HG02981 (cell line): ENCODE measurements around the gene AWAT2.

ENCODE experiments used
- ATAC-seq: cut with Tn5 transposase; IDR thresholded peaks from one replicate; pipeline ENCODE4 v1.9.1; 2021; ENCODE audit warnings: mild to moderate bottlenecking, moderate library complexity; ENCODE audit not compliant: unreplicated experiment

The AWAT2 gene, protein sequence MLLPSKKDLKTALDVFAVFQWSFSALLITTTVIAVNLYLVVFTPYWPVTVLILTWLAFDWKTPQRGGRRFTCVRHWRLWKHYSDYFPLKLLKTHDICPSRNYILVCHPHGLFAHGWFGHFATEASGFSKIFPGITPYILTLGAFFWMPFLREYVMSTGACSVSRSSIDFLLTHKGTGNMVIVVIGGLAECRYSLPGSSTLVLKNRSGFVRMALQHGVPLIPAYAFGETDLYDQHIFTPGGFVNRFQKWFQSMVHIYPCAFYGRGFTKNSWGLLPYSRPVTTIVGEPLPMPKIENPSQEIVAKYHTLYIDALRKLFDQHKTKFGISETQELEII

DNA sequence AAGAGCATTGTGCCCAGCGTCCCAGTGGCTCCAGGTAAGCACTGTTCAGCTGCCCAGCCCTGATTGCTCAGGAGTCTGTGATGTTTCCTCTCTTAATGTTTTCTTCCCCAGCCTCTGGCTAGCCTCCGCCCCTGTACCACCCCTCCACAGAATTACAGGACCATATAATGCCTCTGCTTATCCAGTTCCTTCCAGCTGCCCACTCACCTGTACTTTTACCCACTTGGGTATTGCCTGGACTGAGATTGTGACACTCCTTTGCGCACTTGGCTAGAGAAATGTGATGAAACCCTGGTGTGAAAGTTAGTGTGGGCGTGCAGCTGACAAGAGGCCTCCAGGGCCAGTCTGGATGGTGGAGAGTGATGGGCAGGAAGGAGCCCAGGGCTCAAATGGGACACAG lies at the start of gene AWAT2:
TSS of gene AWAT2 (minus strand) at position 14 of the 400 bp plus-strand sequence. CDS start at position 8, 6 bp downstream.
- ATAC-seq, result no peak

DNA sequence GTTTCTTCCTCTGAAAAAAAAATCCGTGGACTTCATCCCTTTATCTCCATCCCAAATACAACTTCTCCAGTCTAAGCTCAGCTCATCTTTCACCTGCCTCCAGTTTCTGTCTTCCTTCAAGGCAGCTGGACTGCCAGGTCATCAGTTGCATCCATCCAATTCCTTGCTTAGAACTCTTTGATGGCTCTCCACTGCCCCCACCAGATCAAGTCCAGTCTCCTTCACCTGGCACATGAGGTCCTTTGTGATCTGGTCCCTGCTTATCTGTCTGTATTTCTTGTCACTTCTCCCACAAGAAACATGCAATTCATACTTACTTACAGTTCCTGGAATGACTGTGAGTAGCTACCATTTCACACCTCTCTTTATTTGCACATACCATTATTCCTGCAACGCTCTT lies 46.3 kb upstream of the AWAT2 start:
- ATAC-seq, result no peak

DNA sequence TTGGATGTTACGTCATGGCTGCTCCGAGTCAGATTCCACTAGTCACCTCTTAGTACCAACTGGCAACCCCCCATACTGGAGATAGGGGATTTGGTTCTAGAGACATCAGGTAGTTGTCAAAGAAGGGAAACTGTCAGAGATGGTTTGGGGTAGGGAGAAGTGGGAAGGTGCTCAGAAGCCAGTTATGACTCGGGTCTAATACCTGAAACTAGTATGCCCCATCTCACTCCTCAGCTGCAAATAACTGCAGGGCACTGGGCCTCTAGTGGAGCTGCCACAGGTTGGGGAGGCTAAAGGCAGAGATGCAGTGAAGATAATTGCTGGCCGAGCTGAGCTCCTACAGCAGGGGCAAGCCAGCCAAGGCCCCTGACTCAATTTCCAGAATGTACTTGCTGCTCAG lies 42.5 kb upstream of the AWAT2 start:
- no peak for ATAC-seq

DNA sequence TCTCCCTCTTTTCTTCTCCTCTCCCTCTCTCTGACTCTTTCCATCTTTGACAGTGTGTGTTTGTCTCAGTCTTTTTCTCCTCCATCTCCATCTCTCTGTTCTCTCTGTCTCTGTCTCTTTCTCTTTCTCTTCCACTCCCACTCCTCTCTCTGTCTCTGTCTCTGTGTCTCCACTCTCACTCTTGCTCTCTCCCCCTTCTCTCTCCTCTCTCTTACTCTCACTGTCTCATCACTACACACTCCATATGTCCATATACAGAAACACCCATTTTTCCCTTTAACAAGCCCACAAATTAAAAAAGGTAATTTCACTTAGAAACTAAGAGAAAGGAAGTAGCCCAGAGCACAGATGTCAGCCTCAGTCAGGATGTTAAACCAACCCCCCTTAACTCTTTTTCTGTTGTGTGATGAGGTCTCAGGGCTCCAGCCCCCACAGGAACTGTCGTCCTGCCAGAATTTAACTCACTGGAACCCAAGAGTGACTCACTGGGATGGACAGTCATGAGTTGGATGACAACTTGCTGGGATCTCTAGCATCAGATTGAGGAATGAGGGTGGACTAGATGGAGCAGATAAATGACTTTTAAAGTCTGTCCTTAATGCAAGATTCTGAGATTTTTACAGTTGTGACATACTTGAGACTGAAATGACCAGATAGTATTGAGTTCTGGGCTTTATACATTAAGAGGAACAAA lies 40.0 kb upstream of the AWAT2 start:
- no peak for ATAC-seq

DNA sequence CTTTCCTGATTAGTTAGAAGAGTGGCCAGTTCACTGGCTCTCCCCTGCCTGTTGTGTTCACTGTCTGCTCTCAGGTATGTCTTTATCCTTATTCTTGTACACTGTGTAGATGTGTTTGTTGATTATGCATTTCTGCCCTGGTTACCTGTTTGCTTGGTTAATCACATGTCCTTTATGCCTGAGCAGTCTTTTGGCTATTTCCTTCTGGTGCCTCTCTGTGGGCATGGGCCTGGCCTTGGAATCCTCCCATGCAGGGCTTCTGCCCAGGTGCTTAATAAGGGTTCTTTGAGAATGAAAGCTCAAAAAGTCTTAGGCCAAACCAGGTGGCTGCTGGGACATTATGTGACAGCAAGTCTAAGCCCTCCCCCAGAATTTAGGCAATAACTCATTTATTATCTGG lies 39.0 kb upstream of the AWAT2 start:
- no peak for ATAC-seq

DNA sequence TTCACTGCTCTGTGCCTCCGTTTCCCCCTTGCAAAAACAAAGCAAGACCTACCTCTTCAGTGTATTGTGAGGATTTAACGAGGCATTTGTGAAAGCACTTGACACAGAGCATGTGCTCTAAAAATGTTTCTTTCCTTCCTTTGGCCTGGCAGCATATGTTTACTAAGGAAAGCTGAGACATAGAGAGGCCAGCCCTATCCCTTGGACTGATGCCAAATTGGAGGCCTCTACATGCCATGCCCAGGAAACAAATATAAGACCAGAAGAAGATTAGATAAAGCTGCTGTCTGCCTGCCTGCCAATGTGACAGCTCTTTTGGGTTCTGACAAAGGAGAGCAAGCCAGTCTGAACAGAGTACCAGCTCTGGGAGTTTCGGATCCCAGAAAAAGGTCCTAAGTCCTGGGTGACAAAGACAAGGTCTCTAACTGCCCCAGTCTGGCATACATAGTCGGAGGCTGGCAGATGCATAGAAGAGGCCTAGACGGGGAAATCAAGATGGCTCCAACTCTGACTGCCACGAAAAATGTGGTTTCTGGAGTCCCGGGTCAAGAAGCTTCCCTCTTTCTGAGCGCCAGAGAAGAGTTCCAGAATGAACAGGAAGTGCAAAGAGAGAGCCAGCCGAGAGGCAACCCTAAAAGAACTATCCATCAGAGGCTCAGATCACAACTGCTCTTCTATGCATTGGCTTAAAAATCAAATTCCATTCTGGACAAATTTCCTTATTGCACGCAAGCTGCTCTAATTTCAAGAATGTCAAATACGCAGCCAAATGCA lies 38.3 kb upstream of the AWAT2 start:
- ATAC-seq, result no peak

DNA sequence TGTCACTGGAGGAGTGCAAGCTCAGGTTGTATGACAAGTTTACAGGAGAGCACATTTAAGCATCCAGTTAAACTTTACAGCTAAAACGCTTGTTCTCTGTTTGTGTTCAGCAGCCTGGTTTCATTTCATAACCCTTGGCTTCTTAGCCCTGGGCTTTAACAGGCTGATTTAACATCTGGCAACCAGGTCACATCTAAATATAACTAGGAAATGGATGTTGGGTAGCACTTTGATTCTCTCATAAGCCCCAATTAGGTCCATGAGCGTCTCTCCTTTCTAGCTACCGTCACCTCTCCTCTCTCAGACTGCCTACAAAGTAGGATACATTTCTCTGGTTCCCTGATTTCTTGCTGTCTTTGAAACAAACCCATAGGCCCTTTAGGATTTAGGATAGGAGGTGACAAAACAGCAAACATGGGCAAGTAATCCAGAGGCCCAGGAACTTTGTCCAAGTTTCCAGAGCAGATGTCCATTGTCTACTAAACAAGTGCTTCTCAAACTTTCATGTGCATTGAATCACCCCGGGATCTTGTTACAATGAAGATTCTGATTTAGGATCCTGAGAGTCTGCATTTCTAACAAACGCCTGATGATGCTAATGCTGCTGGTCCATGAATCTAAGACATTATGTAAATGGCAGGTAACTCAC lies 35.0 kb upstream of the AWAT2 start:
- ATAC-seq, result no peak

DNA sequence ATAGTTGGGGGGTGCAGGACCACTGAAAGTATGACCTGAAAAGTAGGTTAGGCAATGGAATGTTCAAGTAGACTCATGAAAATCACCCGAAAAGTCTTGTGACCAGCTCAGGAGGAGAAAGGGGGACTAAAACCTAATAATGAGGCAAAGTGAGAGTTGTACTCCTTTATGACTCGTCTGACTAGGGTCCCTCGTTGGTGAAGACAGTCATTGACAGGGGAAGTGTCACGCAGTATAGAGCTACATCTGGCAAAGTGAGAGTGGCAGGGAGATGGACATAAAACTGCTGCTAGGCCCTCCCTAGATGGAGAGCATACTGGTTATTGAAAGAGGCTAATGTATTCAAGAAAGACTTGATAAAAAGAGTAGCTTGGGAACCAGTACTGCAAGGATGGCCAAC lies 33.0 kb upstream of the AWAT2 start:
- no peak for ATAC-seq

DNA sequence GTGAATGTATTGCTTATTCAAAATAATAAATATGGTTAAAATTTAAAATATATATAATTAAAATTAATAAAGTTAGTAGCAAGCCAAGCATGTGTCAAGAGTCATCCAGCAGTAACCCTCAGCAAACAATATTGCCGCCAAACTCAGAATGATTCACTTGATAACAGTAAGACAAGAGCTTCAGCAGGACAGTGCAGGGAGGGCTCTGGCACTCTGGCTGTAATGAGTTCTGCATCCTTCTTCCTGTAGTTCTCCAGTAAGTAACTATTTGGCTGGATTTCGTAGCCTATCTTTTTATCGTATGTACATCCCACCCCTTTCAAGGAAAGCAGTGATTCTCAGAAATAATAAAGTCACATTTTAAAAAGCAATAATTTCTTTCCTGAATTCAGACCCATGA lies 30.1 kb upstream of the AWAT2 start:
- no peak for ATAC-seq

DNA sequence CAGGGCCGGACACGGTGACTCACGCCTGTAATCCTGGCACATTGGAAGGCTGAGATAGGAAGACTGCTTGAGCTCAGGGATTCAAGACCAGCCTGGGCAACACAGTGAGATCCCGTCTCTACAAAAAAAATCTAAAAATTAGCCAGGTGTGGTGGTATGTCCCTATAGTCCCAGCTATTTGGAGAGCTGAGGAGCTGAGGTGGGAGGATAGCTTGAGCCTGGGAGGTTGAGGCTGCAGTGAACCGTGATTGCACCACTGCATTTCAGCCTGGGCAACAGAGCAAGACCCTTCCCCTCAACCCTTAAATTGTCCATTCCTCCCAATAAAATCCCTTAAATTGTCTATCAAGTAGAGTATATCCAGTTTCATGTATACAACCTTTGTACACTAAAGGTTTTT lies 29.6 kb upstream of the AWAT2 start:
- no peak for ATAC-seq

DNA sequence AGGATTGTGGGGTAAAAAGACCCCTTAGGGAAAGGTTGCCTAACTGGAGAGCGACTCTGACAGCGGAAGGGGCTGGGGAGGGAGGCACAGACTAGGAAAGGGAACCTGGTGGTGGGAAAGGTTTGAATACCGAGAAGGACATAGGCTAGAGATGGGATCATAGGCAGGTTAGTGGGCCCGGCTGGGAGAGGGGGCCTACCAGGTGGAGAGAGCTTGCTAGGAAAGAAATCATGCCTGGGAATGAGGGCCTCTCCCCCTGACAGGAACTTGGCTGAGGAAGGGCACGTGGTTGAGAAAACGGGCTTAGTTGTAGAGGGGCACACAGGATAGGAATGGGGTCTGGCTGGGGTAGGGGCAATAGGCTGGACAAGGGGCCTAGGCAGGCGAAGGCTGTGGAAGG lies 16.9 kb upstream of the AWAT2 start:
- ATAC-seq, result no peak

DNA sequence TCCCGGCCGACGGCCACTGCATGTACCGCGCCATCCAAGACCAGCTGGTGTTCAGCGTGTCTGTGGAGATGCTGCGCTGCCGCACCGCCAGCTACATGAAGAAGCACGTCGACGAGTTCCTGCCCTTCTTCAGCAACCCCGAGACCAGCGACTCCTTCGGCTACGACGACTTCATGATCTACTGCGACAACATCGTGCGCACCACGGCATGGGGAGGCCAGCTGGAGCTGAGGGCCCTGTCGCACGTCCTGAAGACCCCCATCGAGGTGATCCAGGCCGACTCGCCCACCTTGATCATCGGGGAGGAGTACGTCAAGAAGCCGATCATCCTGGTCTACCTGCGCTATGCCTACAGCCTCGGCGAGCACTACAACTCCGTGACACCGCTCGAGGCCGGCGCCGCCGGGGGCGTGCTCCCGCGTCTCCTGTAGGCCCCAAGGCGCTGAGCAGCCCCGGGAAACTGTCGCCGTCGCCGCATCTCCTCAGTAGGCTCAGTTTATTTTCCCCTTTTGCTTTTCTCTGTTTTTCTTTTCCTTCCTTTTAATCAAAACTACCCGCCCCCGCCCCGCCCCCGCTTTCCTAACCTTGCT lies 13.3 kb upstream of the AWAT2 start:
- no peak for ATAC-seq

DNA sequence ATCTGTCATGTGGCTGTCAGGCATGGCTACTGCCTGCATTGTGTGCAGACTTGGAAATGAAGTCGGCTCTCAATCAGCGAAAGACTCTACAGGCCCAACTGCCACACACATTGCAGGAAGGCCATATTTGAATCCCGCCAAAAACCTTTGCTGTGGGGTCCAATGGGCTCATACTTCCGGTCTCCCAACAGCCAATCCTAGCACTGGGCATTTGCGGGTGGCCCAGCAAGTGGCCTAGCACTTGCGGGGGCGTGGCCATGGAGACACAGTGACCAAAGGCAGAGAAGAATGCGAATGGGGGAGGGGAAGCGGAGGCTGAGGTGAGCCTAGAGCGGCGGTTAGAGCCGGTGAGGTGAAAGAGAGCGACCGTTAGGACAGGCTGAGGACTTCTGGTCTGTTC lies 12.3 kb upstream of the AWAT2 start, which contains the start of gene OTUD6A:
TSS of gene OTUD6A (plus strand) at position 382 of the 400 bp plus-strand sequence. CDS start 68 bp downstream, outside the sequence.
- ATAC-seq, result no peak

DNA sequence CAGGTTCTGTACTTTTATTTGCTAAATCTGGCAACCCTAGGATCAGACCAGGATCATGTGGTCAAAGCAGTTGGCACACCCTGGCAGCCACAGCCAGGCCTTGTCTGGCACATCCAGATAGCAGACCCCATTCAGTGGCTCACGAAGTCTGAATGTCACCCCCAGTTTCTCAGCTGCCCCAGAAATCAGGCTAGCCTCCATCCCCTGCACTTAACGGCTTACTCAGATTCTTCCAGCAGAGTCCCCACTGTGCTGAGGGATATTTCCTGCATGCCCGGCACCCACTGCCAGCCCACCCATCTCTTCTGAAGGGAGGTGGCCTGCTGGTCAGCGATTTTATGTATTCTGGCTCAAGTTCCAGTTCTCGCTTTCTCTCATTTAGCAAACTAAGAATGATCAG lies 4.7 kb upstream of the AWAT2 start:
- no peak for ATAC-seq

DNA sequence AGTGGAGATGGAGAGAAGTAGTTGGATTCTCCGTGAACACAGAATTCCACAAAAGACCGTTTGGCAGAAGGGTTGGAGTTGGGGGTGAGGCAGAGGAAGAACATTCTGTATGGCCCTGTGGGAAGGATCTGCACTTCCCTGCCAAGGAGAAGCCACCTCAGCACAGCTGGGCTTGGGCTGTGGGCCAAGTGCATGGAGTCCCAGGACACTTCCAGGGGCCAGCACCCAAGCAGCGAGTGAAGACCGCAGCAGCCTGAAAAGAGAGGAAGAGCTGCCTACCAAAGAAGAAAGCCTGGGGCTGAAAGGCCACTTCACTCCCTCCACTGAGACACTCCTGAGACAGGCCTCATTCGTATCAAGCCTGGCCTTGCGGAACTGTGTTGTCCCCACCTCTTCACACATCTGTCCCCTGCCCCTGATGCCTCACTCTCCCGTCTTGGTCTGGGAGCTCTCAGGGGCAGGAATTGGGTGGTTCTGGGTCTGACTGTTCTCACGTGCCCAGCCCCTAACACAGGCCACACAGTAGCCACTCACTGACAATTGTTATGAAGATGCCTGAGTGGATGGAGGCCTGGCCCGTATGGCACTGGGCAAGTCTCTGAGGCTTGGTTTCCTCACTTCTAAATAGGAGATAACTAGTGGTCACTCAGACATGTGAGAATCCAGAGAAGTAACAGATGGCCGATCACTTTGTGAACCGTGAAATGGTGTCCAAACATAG lies 3.3 kb upstream of the AWAT2 start:
- ATAC-seq, result no peak

DNA sequence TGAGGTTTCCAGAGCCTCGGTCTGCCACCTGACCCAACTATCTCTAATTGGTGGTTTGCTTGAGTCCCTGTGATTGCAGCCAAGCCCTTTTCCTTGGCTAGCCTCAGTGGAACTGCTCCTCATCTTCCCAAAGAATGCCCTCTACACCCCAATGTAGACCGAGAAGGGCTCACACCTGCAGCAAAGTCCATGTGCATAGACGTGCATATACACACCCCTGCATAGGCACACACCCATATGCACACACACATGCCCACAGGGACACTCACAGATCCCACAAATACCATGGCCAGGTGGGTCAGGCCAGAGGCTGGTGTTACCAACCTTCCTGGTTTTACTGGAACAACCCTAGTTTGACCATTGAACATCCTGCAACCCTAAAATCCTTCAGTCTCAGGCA lies 332 bp downstream of the AWAT2 start:
- ATAC-seq, result no peak

DNA sequence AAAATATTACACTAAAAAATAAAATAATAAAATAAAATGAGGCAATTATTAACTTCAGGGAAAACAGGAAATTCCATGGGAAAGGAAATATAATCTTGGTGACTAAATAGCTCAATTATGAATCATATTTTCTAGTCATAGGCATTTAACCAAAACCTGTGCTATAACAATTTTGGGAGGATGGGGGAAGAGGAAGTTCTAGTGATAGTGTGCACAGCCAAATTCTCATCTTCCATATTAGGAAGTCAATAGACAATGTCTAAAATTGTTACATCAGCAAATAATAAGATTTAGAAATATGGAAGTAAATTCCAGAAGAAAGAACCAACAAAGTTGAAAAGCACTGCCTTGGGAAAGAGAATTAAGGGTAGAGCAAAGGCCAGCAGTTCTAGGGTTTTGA lies 2.8 kb downstream of the AWAT2 start:
- ATAC-seq, result no peak

DNA sequence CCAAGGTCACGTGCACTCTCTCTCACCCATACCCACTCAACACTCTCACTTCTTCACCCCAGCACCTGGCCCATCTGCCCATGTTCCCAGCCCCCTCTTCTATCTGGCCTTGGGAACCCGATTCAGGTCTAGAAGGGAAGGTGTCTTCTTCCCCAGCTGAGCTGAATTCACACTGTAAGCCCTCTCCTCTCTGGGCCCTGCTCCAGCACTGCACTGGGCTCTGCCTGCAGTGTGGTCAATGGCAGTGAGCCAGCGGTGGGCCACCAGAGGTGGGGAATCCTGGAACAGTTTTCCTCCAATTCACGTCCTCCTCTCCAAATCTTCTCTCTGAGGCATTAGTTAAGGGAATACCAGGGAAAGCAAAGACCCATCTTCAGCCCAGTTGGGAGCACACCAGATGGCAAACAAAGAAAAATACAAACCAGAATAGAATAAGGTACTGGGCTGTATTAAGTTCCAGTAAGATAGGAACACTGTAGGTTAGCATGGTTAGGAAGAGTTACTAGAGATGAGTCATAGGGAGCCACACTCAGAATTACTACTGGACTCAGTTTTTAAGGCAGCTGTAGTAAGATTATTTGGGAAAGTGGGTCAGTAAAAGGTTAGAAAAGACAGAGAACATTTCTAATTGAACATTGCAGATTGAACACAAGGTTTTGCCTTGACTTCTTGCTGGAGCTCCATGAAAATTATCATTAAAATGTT lies 5.0 kb downstream of the AWAT2 start:
- ATAC-seq, result no peak

DNA sequence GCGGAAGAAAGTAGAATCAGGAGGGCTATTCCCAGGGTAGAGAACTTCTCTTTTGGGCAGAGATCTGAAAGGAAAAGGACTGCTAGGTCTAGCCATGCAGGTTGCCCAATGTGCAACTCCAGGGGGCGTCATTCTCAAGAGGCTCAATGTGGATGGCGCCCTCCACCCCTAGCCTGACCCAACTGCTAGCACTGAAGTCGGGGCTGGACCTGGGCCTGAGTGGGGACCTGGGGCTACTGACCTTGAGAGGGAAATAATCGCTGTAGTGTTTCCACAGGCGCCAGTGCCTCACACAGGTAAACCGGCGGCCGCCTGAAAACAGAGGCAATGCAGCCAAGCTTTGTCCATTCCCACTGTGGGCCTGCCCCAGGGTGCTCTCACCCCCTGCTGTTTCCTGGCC lies 6.1 kb downstream of the AWAT2 start:
- ATAC-seq, result no peak
